T follicular helper cell (primary cell): ENCODE data around the gene ERMARD.

Experiments
- DNase-seq: peaks from one replicate; pipeline ENCODE4 v3.0.0-alpha.2; 2020; ENCODE audit warnings: low read depth

Gene ERMARD

GRCh38 chr6:169802790-169803189 lies 51.4 kb downstream of the ERMARD start:
- DNase-seq: no peak

- no peak for DNase-seq
Measured at GRCh38 chr6:169803271-169803811, 51.9 kb downstream of the ERMARD start.

- no peak for DNase-seq
Measured at GRCh38 chr6:169803816-169804340, 52.5 kb downstream of the ERMARD start.

- DNase-seq: no peak
Measured at GRCh38 chr6:169804427-169804826, 53.0 kb downstream of the ERMARD start.

- no peak for DNase-seq
Measured at GRCh38 chr6:169805242-169805838, 53.9 kb downstream of the ERMARD start.

- DNase-seq: no peak
Measured at GRCh38 chr6:169806701-169807100, 55.3 kb downstream of the ERMARD start.

GRCh38 chr6:169807229-169807628 lies 55.8 kb downstream of the ERMARD start:
- no peak for DNase-seq

GRCh38 chr6:169807699-169808607 lies 56.5 kb downstream of the ERMARD start:
- no peak for DNase-seq

GRCh38 chr6:169808608-169808967 lies 57.2 kb downstream of the ERMARD start:
- no peak for DNase-seq

GRCh38 chr6:169809386-169809785 lies 58.0 kb downstream of the ERMARD start:
- no peak for DNase-seq

GRCh38 chr6:169810066-169810989 lies 58.9 kb downstream of the ERMARD start:
- DNase-seq: no peak

- DNase-seq: no peak
Measured at GRCh38 chr6:169811072-169811471, 59.6 kb downstream of the ERMARD start.

GRCh38 chr6:169811521-169812256 lies 60.3 kb downstream of the ERMARD start:
- no peak for DNase-seq

- DNase-seq: no peak
Measured at GRCh38 chr6:169812257-169812644, 60.8 kb downstream of the ERMARD start.

GRCh38 chr6:169813969-169814368 lies 62.5 kb downstream of the ERMARD start:
- DNase-seq: no peak

GRCh38 chr6:169816054-169816453 lies 64.6 kb downstream of the ERMARD start:
- no peak for DNase-seq

- no peak for DNase-seq
Measured at GRCh38 chr6:169816975-169817374, 65.6 kb downstream of the ERMARD start.

GRCh38 chr6:169820358-169820757 lies 68.9 kb downstream of the ERMARD start:
- DNase-seq: no peak

GRCh38 chr6:169824021-169824420 lies 72.6 kb downstream of the ERMARD start:
- DNase-seq: no peak

GRCh38 chr6:169824848-169825557 lies 73.6 kb downstream of the ERMARD start:
- no peak for DNase-seq
